Hepatocyte (in vitro differentiated cells): Measurements from ENCODE around the gene RBM18.

Experiments
- CTCF ChIP-seq: fragments of 200-600 bp; sonication (generic); IDR thresholded peaks from 2 replicates; pipeline ENCODE4 v1.5.1; 2016; ENCODE audit warnings: antibody characterized with exemption, mild to moderate bottlenecking; ENCODE audit not compliant: poor library complexity
- EZH2 ChIP-seq: fragments of 200-600 bp; sonication (generic); IDR thresholded peaks from 2 replicates; pipeline ENCODE4 v1.6.1; 2016; ENCODE audit warnings: antibody characterized with exemption, mild to moderate bottlenecking, borderline replicate concordance

- TF ChIP-seq CTCF: no peak
- peak; percentile 36 for TF ChIP-seq EZH2
Measured at GRCh38 chr9:122216798-122217418, 47.7 kb downstream of the RBM18 start.
